AG04450 (cell line): ENCODE data around the gene MSLN. TPM values are rescaled to one million over a fixed set of nuclear protein-coding genes. Genes with fewer than 3 reads are reported as not detected.

Source experiments
- CTCF ChIA-PET: fragments of 300-600, 350-600 bp; formaldehyde crosslinking; extraction: SDS; loops from one replicate; lab custom pipeline; 2022; ENCODE audit warnings: antibody characterized with exemption, inconsistent platforms; lab: Charles Lee
- POLR2A ChIA-PET: fragments of 350-600 bp; formaldehyde crosslinking; extraction: SDS; loops from one replicate; lab custom pipeline; 2021; ENCODE audit warnings: antibody characterized with exemption, inconsistent platforms; lab: Yijun Ruan, JAX
- DNase-seq: peaks from one replicate; pipeline ENCODE4 v3.0.0-alpha.2; 2011; ENCODE audit warnings: low read depth, low spot score
- H3K27ac ChIP-seq: one replicate; pipeline ENCODE4 v1.5.1; 2012; ENCODE audit warnings: low read depth, low read length, control low read depth
- H3K27me3 ChIP-seq: one replicate; pipeline ENCODE4 v1.6.0; 2012; ENCODE audit warnings: low read length; ENCODE audit not compliant: control insufficient read depth, insufficient read depth
- H3K4me3 ChIP-seq: 2 replicates; pipeline ENCODE4 v1.5.1; 2011; ENCODE audit warnings: mild to moderate bottlenecking, low read depth, low read length, control low read depth
- H3K9me3 ChIP-seq: 2 replicates; pipeline ENCODE4 v1.5.1; 2012; ENCODE audit warnings: low read length; ENCODE audit not compliant: control insufficient read depth, insufficient read depth
- polyA plus RNA-seq: library from polyadenylated mRNA; depleted of rRNA; stranded (reverse); fragments of >200 nt; gene quantifications from 2 replicates; pipeline ENCODE4 v1.2.3, GENCODE V29; 2011
- TF ChIP-seq, protein P1 (sequence below): IDR thresholded peaks from 2 replicates; pipeline ENCODE4 v1.5.1; 2011; ENCODE audit warnings: low read depth, low read length, control low read depth, inconsistent platforms

MSLN gene
- polyA plus RNA-seq, 1 experiment = 0.11 TPM

DNA sequence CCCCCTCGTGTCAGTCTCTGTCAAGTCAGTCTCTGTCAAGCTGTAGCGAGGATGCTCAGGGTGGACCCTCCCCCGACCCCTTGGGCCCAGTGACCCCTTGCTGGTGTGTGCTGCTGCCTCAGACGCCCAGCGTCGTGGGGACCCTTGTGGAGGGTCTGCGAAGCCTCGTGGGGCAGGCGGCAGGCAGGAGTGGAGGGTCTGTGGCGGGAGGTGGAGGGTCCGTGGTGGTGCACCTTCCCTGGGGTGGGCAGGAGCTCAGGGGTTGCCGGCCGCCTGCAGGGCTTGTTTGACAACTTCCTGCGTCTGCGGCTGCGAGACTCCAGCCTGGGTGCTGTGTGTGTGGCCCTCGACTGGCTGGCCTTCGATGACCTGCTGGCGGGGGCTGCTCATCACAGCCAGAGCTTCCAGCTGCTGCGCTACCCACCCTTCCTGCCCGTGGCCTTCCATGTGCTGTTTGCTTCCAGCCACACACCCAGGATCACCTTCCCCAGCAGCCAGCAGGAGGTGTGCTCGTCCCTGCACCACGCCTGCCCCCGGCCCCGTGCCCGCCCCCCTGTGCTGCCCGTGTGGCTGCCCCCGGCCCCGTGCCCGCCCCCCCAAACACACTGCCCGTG, 34.4 kb downstream of the MSLN start:
- ChIA-PET POLR2A (no interaction called here), CTCF (no interaction called here)
- TF ChIP-seq, protein P1, sequence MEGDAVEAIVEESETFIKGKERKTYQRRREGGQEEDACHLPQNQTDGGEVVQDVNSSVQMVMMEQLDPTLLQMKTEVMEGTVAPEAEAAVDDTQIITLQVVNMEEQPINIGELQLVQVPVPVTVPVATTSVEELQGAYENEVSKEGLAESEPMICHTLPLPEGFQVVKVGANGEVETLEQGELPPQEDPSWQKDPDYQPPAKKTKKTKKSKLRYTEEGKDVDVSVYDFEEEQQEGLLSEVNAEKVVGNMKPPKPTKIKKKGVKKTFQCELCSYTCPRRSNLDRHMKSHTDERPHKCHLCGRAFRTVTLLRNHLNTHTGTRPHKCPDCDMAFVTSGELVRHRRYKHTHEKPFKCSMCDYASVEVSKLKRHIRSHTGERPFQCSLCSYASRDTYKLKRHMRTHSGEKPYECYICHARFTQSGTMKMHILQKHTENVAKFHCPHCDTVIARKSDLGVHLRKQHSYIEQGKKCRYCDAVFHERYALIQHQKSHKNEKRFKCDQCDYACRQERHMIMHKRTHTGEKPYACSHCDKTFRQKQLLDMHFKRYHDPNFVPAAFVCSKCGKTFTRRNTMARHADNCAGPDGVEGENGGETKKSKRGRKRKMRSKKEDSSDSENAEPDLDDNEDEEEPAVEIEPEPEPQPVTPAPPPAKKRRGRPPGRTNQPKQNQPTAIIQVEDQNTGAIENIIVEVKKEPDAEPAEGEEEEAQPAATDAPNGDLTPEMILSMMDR = no peak
- peaks cover 10% of the 10 kb centered on the region; the same call in 1 of the 2 replicates for H3K9me3 ChIP-seq
- no peak overlapping the region for H3K27ac ChIP-seq
- peaks cover 2% of the 10 kb centered on the region for H3K27me3 ChIP-seq
- DNase-seq = no peak
- no peak overlapping the region for H3K4me3 ChIP-seq

DNA sequence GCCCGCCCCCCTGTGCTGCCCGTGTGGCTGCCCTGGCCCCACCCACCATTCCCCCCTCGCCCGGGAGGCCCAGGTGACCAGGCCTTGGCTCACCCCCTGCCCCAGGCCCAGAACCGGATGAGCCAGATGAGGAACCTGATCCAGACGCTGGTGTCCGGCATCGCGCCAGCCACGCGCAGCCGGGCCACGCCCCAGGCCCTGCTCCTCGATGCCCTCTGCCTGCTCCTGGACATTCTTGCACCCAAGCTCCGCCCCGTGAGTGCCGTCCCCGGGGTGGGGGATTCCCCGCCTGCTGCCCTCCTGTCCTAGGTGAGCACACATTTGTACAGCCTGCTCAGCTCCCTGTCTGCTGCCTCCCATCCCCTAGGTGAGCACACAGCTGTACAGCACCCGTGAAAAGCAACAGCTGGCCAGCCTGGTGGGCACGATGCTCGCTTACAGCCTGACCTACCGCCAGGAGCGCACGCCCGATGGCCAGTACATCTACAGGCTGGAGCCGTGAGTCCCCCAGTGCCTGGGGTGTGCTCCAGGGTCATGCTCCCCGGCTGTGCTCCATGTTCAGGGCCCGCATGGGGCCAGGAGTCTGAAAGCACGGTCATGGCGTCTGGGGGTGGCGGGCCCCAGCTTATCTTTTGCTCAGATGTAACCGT, 35.2 kb downstream of the MSLN start:
- DNase-seq = no peak
- TF ChIP-seq, protein P1 = no peak
- POLR2A ChIA-PET = no interaction called here
- Histone ChIP-seq H3K27me3 (peaks cover 9% of the 10 kb centered on the region), H3K4me3 (no peak overlapping the region), H3K9me3 (peaks cover 10% of the 10 kb centered on the region; the same call in 1 of the 2 replicates), H3K27ac (no peak overlapping the region)
- CTCF ChIA-PET = no interaction called here

DNA sequence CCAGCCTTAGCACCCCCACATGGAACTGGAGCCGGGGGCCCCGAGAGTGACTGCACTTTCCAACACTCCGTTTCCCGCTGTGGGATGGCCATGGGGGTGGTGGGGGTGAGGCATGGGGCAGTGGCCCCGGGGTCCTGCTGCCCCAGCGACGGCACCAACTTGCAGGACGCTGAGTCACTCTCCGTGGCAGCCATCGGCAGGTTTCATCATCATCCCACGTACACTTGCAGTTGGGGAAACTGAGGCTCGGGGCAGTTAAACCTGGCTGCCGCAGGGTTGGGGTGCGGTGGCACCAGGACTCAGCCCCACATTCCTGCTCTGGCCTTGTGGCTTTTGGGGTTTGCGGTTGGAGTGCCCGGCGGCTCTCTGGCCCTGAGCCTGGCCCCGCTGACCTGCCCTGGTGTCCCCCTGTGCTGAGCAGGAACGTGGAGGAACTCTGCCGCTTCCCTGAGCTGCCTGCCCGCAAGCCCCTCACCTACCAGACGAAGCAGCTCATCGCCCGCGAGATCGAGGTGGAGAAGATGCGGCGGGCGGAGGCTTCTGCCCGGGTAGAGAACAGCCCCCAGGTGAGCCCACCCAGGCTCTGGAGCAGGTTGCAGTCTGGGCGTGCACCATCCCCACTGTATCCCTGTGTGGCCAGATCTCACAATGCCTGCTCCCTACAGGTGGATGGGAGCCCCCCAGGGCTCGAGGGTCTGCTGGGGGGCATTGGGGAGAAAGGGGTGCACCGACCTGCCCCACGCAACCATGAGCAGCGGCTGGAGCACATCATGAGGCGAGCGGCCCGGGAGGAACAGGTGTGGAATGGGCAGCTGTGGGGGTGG, 36.0 kb downstream of the MSLN start:
- CTCF ChIA-PET = no interaction called here
- POLR2A ChIA-PET = no interaction called here
- no peak for DNase-seq
- TF ChIP-seq, protein P1 = no peak
- Histone ChIP-seq H3K27me3 (peaks cover 16% of the 10 kb centered on the region), H3K9me3 (peaks cover 10% of the 10 kb centered on the region; the same call in 1 of the 2 replicates), H3K27ac (no peak overlapping the region), H3K4me3 (no peak overlapping the region)

DNA sequence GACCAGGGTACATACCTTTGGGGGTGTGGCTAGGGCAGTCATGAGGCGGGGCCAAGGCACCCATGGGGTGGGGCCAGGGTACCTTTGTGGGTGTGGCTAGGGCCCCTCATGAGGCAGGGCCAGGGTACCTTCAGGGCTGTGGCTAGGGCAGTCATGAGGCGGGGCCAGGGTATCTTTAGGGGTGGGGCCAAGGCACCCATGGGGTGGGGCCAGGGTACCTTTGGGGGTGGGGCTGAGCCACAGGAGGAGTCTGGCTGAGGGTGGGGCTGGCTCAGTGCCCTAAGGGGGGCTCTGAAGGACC, 36.5 kb downstream of the MSLN start:
- ChIA-PET POLR2A (no interaction called here), CTCF (no interaction called here)
- DNase-seq = no peak
- peaks cover 21% of the 10 kb centered on the region for H3K27me3 ChIP-seq
- H3K9me3 ChIP-seq = peaks cover 10% of the 10 kb centered on the region; the same call in 1 of the 2 replicates
- TF ChIP-seq, protein P1 = no peak
- no peak overlapping the region for H3K27ac ChIP-seq
- H3K4me3 ChIP-seq = no peak overlapping the region

DNA sequence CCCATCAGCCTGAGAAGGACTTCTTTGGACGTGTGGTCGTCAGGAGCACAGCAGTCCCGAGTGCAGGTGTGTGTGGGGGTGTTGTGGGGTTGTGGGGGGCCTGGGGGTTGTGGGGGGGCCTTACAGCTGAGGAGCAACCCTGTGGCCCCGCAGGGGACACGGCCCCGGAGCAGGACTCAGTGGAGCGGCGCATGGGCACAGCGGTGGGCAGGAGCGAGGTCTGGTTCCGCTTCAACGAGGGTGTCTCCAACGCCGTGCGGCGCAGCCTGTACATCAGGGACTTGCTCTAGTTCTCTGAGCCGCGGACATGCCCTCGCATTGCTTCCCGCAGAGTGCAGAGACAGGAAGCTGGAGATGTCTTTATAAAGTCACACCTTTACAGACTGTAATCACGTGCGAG, 37.2 kb downstream of the MSLN start:
- TF ChIP-seq, protein P1 = no peak
- POLR2A ChIA-PET = no interaction called here
- Histone ChIP-seq H3K4me3 (no peak overlapping the region), H3K9me3 (peaks cover 10% of the 10 kb centered on the region; the same call in 1 of the 2 replicates), H3K27me3 (peaks cover 23% of the 10 kb centered on the region), H3K27ac (no peak overlapping the region)
- CTCF ChIA-PET = no interaction called here
- DNase-seq = no peak
